Esophagus squamous epithelium (tissue), 4 donors: ENCODE results near the gene GATA5.

ENCODE experiments used
- CTCF ChIP-seq, 6 experiments: fragments of 450-650 bp in 4 of 6; fragments of 200-600 bp in 2 of 6; sonication (generic) in 2 of 6; IDR thresholded peaks; one replicate each; pipeline ENCODE4 v1.5.1; 2016 to 2019; ENCODE audit warnings: antibody characterized with exemption in 6 of 6, mild to moderate bottlenecking in 4 of 6, moderate library complexity in 4 of 6
- POLR2A ChIP-seq, 4 donors: fragments of 450-650 bp; IDR thresholded peaks; one replicate each; pipeline ENCODE4 v1.6.1; 2017; ENCODE audit warnings: antibody characterized with exemption in 4 of 4, mild to moderate bottlenecking in 4 of 4, moderate library complexity in 3 of 4

DNA sequence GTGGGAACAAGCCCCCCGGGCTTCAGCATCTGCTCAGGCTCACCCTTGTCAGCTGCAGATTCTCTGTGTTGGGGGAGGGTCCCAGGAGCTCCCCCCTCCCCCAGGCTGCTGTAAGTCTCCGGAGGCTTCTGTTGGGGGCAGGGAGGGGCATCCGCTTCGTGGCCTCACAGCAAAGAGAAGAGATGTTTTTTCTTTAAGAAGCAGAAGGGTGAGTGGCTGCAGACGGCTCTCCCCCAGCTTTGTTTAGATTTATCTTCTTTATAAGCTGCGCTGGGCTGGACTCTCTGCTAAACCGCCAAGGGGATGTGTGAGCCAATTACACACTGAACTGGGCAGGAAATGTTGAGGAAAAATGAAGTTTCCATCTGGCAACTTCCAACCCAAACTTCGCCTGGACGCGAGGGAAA, 48.7 kb upstream of the GATA5 start:
- TF ChIP-seq CTCF (IDR thresholded peaks at IDR 0.05) (no peak), POLR2A (IDR thresholded peaks at IDR 0.05) (no peak)
